GM10248 (cell line): ENCODE results near the gene RRP1B.
A peak's percentile ranks its signal among the peaks of the same experiment; 100 is the strongest.

Source experiments
- CTCF ChIA-PET: fragments of 300-600 bp; sonication (Branson Sonifier 250); formaldehyde crosslinking; extraction: SDS; loops from one replicate; lab custom pipeline; 2021; ENCODE audit warnings: antibody characterized with exemption; lab: Yijun Ruan, JAX
- POLR2A ChIA-PET: fragments of 350-650 bp; sonication (Branson Sonifier 250); formaldehyde crosslinking; extraction: SDS; loops from one replicate; lab custom pipeline; 2020; ENCODE audit warnings: antibody characterized with exemption; lab: Yijun Ruan, JAX
- DNase-seq: peaks from one replicate; pipeline ENCODE4 v3.0.0; 2012; ENCODE audit errors: extremely low spot score
- CTCF ChIP-seq: IDR thresholded peaks from 2 replicates; pipeline ENCODE4 v1.5.1; 2012; ENCODE audit warnings: mild to moderate bottlenecking, low read depth; ENCODE audit errors: extremely low read depth, missing control alignments, control extremely low read depth

RRP1B gene

GRCh38 chr21:43718872-43719747 lies 59.8 kb downstream of the RRP1B start, which contains the start of gene PDXK:
Gene PDXK, plus strand, starts transcription at chr21:43719129. Its CDS starts 166 bp downstream, at chr21:43719295.
- POLR2A ChIA-PET = interaction anchor here (2.0 kb wide), 1 partner anchor 9 kb away, joined by 14 read pairs; no protein-coding TSS in a partner anchor
- DNase-seq = peak; percentile 94
- CTCF ChIA-PET = interaction anchor here (1.0 to 1.8 kb wide), 2 partner anchors 10 to 13 kb away, joined by 3 to 13 read pairs; no protein-coding TSS in a partner anchor
- TF ChIP-seq CTCF = peak; percentile 26

DNA sequence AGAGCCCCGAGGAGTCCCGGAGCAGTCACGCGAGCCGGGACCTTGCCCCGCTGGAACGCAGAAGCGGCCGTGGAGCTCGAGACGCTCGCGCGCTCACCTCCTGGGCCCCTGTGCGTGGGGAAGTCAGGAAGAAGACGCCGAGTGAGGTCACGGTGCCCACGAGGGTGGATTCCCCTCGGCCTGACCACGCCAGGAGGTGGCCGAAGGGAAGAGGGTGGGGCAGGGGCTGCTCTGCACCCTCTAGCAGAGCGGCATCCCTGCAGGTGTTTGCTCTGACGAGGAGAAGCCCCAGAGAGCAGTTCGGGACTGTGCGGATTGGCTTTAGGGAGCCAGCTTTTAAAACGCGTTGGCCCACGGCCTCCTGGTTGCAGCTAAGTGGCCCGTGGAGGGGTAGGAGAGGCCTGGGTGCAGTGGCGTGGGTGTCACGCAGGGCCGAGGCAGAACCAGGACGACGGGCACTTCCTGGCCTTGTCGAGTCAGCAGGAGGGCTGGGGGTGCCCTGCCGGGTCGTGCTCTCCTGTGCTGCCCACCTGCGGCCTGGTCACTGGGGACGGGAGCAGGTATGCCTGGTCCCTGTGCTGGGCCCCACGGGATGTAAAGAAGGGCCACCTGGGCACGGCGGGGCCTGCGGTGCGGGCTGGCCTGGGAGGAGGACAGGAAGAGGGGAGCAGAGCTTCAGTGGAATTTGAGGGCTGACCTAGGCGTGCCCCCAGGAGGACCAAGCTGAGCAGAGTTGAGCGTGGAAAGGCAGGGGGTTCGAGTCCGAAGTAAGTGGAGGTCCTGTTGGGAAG lies 60.6 kb downstream of the RRP1B start:
- TF ChIP-seq CTCF = no peak
- DNase-seq = no peak
- ChIA-PET POLR2A (interaction anchor here (2.0 kb wide), 1 partner anchor 9 kb away, joined by 14 read pairs; no protein-coding TSS in a partner anchor), CTCF (interaction anchor here (1.0 to 1.8 kb wide), 2 partner anchors 9 to 12 kb away, joined by 3 to 13 read pairs; no protein-coding TSS in a partner anchor)

DNA sequence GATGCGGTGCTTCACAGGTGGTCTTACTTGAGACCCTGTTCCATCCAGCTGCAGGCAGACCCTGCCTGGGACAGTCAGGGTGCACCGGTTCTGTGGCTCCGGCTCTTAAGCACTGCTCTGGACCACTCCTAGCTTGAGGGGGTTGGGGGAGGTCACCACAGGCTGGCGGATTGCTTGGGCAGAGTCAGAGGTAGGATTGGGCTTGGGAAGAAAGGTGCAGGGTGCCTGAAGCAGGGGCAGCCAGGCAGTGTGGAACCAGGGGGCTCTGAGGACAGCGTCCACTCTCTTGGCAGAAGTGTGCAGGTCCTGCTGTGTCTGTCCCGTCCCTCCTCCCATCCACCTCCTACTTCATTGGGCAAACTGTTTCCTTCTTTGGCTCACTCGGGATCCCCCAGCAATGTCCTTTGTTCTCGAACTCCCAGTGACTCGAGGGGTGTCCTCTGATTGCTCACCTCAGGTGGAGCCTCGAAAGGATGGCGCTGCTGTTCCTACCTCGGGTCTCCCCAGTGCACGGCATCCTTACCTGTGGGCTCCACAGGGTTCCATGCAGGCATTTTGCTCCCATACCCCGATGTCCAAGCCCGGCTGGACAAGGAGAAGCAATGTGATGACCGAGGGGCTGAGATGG lies 61.3 kb downstream of the RRP1B start:
- DNase-seq = no peak
- CTCF ChIA-PET = interaction anchor here (0.8 to 1.8 kb wide), 2 partner anchors 8 to 43 kb away, joined by 3 to 13 read pairs; no protein-coding TSS in a partner anchor
- POLR2A ChIA-PET = interaction anchor here (2.0 kb wide), 1 partner anchor 8 kb away, joined by 14 read pairs; no protein-coding TSS in a partner anchor
- no peak for TF ChIP-seq CTCF

- ChIA-PET POLR2A (no interaction called here), CTCF (interaction anchor here (0.8 to 1.7 kb wide), 2 partner anchors 35 to 43 kb away, joined by 3 to 4 read pairs; no protein-coding TSS in a partner anchor)
Measured at GRCh38 chr21:43721206-43721605, 61.8 kb downstream of the RRP1B start.

DNA sequence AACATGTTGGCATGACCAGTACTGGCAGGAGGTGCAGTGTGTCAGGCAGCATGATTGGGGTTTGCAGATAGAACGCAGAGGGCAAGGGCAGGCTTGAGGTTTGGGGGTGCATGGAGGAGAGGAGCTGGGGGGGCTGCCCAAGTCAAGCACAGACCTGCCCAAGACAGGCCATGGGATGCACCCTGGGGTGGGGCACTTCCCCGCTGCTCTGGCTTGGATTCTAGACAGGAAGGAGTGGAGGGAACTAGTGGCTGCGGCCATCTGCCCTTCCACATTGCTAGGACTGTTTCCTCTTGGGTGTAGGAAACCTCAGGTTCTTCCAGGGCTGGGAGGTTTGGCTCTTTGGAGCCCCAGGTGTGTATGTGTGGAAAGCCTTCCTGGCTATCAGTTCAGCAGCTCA lies 62.6 kb downstream of the RRP1B start:
- POLR2A ChIA-PET = no interaction called here

More at GRCh38 chr21:43721206-43721605, 61.8 kb downstream of the RRP1B start:
- no peak for DNase-seq
- no peak for TF ChIP-seq CTCF

More for the DNA sequence above, 62.6 kb downstream of the RRP1B start:
- CTCF ChIA-PET = interaction anchor here (1.7 kb wide), 1 partner anchor 35 kb away, joined by 4 read pairs; no protein-coding TSS in a partner anchor
- TF ChIP-seq CTCF = no peak
- DNase-seq = no peak
